Activated CD4-positive, alpha-beta T cell treated with anti-CD3 and anti-CD28 coated beads for 24 hours (primary cell): ENCODE data around the gene SLC9C1.

Experiments
- DNase-seq, 2 donors: peaks; one replicate each; pipeline ENCODE4 v3.0.0-alpha.2; 2020; ENCODE audit warnings: low read depth in 2 of 2

Gene SLC9C1

DNA sequence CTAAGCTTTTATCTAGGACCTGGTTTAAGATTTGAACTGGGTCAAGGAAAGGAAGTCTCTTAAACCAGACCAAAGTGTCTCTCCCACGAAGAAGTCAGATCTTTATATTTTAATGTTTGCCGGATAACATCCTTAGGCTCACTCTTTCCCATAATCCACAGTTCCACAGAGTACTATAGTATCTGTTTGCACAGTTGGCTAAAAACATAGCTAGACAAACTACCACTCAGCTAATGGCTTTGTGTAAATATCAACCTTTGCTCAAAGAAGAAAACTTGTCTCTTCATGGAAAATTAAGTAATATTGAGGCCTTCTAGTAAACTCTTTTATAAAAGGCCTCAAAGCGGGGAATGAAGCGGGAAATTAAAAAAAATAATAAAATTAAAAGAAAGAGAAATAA lies 13.5 kb upstream of the SLC9C1 start:
- no peak for DNase-seq

DNA sequence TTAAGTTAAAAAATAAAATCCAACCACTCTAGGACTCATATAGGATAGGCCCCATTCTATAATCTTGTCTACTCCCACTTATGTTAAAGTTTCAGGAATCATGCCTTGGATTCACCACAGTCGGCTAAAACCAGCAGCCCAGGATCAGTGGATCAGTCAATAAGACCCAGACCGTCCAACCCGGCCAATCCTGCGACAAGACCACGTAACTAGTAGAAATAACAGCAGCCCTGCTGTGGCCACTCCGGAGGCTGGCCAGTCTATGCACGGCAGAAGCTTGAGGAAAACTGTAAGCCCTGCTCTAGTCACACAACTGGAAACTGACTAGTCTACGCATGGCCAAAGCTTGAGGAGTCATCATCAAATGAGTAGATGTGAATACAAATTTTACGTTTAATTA lies 12.8 kb upstream of the SLC9C1 start:
- DNase-seq = no peak

DNA sequence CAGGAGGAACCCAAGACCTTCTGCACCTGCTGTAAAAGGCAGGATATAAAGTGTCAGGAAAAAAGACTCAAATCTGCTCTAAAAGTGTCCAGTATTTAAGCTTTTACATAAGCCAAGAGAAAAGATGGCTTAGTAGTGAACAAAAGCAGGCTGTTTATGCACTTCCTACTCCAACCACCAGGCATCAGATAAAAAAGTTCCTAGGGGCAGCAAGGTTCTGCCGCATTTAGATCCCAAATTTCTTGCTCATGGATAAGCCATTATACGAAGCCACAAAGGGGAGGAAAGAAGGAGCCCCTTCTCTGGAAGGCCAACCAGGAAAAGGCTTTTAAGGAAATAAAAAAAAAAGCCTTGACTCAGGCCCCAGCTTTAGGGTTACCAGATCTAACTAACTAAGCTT lies 10.6 kb upstream of the SLC9C1 start:
- no peak for DNase-seq

DNA sequence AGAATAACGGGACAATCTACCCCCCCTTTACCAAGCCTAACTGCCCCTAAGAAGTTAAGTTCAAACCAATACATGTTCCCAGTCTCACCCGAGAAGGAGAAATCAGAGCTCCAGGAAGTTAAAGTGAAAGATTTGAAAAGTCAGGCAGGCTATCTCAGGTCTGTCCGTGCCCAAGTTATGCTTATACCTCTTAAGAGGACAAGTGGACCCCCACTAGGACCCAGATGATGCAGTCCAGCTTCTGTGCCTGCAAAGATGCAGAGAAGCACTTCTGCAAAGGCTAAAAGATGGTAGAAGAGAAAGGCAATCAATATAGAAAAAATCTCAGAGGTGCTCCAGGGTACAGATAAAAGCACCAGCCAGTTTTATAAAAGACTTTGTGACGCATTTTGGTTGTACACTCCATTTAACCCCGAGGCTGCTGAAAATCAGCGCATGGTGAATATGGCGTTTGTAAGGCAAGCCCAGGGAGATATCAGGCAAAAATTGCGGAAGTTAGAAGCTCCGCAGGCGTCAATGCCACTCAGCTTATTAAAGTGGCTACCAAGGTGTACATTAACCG lies 9.8 kb upstream of the SLC9C1 start:
- no peak for DNase-seq

DNA sequence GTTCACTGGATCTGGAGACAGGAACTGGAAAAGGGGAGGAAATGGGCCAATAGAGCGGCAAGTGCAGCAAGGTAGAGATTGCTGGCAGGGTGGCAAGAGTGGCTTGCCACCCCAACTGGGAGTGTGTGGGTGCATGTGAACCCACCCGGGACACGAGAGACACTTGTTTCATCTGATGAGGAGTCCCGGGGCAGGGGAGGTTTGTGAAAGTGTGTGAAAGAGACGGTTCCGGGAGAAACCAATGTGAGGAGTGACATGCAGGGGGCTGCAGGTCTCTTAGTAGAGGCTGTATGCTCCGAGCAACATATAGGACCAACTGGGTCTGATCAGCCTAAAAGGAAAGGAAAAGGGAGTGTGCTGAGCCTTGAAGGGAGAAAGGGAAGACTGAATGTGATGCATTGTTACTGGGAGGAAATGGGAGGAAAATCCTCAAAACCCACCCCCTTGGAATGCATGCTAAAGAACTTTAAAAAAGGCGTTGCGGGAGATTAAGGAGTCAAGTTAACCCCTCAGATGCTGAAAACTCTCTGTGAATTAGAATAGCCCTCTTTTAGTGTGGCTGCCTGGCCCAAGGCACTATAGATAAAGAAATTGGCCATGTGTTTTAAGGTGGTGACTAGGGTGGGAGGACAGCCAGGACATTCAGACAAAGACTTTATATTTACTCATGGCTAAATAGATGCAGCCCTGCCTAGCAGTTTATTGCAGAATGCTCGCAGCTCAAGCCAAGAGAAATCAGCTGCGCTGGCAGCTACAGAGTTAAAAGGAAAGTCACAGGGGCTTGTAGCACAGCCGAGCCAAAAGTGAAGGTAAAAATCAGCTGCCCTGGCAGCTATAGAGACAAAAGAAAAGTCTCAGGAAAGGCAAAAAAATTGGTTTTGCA lies 9.1 kb upstream of the SLC9C1 start:
- no peak for DNase-seq

DNA sequence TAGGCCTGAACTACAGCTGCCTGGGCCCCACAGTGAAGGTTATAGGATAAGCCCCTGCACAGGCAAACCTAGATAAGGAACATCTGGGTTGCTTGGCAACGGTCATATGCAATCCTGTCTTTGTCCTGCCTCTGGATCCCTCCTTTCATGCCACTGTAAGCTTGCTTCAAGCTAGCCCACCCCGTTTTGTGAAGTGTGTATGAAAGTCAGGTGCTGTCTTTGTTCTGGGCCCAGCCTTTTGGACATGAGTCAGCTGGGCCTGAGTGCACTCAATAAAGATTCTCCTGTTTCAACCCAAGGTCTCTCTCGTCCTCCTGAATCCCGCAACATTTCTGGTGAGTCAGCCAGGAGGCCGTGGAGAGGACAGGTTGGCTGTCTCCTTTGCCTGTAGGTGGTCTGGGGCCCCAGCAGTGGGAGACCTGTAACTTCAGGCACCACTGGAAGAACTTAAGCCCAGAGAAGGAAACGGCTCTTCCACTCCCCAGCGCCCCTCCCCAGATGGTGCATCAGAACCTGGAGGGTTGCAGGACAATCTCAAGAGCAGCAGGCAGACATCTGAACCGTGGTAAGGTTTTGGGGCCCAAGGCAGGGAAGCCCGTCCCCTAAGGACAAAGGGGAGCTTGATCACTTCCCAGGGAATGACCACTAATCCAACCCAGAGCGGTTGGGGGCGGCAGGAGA lies 8.3 kb upstream of the SLC9C1 start:
- DNase-seq = no peak

DNA sequence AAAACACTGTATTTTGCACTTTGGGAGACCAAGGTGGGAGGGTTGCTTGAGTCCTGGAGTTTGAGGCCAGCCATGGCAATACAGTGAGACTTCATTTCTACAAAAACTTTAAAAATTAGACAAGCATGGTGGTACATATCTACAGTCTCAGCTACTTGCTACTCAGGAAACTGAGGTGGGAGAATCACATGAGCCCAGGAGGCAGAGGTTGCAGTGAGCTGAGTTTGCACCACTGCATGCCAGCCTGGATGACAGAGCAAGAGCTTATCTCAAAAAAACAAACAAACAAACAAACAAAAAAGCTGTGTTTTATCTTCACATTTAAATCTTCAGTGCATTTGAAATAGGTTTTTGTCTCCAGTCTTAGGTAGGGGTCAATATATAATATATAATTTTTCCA lies 4.8 kb upstream of the SLC9C1 start:
- no peak for DNase-seq

DNA sequence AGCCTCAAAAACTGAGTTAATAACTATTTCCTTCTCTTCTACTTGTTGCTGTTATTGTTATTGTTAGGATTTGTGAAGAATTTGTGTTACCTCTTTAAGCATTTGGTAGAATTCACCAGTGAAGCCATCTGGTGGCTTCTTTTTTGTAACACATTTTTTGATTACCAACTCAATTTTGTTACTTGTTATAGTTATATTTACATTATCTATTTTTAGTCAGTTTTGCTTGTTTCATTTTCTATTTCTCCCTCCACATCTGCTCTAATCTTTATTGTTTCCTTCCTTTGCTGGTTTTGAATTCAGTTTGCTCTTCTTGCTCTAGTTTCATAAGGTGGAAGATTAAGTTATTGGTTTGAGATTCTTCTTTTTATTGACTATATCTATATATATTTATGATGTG lies 3.7 kb upstream of the SLC9C1 start:
- DNase-seq = no peak

DNA sequence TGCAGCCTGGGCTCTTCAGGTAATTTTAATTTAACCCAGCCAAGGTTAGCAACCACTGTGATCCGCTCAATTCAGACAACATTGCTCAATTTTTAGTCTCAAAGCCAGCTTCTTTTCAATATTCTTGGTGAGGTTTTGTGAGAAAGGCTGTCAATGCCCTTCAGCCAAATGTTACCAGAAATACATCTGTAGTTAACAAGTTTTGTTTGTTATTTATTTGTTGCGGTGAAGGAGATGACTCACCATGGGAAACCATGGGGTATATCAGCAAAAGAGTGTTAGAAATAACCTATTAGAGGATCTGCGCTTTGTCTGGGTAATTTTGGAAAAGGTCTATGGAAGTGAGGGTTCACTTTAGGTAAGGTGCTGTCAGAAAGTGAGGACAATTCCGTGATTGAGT lies 5.0 kb downstream of the SLC9C1 start:
- DNase-seq = no peak

DNA sequence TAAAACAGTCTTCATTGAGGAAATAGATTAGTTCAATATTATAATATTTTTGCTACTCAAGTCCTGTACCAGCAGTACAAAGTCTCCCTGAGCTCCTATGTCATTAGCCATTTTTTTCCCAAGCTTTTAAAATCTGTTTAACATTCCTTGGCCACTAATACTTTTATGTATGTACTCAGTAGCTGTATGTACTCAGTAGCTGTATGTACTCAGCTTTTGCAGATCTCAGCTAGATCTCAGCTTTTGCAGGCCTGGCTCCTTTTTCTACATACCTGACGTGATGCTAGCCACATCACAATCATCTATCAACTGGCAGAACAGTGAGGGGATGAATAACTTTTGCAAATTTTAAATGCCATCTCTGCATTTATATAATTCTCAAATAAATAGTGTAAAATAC lies 13.8 kb downstream of the SLC9C1 start:
- no peak for DNase-seq

DNA sequence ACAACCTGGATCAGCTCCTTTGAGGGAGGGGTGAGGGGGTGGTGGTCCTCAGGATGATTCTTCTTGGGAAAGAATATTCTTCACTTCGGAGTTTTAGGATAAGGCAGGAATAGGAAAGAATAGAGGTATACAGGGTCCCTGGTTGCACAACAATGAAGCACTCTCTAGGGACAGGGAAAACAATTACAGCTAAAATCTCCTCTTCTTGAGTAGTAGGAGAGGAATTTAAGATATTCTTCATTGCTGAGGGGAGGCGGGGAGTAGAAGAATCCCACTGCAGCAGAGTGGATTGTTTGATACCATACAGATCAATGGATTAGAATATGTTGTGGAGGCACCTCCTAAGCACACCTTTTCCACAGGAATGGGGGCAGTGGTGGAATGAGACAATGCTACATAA lies 20.5 kb downstream of the SLC9C1 start:
- DNase-seq = no peak

DNA sequence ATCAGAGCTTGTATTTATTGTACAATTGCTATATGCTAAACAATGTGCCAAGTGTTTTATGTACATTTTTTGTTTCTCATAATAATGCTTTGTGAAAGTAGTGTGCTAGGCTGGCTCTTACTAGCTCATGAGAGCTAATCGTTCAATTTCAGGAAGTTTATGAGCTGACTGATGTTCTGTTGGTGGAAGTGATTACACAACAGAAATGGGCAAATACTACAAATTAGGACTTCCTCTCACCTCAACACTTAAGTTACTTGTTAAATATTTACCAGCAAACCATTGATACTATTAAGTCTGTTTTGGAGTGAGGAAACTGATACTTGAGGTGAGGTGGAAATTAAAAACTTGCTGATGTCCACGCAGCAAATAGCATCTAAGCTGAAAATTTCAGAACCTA lies 32.3 kb downstream of the SLC9C1 start:
- no peak for DNase-seq

DNA sequence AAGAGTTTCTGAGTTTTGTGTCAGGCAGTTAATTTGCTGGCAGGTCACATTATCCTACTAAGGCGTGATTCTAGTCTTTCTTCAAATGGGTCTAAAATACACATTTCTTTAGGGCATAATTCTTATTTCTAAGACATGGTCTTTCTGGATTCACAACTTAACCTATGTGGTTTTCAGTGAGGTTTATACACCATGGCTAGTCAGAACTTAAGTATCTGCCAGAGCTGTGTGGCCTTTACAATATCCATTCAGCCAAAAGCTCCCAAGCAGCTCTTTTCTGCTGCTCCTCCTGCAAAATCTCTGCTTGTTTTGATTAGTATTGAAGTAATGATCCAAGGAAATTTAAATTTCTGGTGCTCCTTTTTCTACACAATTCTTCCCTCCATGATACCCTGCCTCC lies 33.5 kb downstream of the SLC9C1 start:
- DNase-seq = no peak

DNA sequence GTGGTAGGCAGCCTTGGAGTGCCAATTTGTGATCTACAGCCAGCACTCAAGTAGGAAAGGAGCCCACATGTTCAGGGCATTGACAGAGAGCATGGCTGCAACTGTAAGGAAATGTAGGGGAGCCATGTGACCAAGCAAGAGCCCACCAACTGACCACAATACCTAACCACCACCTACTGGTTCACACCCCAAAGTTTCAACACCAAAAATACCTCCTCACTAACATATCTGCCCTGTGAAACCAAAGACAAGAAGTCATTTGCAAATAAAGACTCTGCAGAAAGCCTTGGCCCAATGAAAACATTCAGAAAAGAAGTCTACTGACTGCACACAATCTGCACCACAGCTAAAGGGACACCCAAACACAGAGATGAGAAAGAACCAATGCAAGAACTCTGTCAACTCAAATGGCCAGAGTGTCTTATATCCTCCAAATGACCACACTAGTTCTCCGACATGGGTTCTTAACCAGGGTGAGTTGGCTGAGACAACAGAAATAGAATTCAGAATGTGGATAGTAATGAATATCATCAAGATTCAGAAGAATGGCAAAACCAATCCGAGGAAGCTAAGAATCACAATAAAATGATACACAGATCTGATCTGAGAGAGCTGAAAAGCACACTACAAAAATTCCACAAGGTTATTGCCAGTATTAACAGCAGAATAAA lies 40.6 kb downstream of the SLC9C1 start:
- DNase-seq = no peak

DNA sequence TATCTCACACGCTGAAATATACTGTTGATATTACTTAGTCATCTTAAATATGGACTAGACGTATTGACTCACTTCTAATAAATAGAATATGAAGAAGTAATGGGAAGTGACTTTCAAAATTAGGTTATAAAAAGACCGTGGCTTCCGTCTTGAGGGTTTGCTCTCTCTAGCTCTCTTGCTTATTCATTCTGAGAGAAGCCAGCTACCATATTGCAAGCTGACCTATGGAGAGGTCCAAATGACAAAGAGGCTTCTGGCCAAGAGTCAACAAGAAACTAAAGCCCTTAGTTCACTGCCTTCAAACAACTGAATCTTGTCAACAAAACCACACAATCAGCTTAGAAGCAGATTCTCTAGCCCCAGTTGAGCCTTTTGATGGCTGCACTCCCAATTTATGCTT lies 46.1 kb downstream of the SLC9C1 start:
- no peak for DNase-seq

DNA sequence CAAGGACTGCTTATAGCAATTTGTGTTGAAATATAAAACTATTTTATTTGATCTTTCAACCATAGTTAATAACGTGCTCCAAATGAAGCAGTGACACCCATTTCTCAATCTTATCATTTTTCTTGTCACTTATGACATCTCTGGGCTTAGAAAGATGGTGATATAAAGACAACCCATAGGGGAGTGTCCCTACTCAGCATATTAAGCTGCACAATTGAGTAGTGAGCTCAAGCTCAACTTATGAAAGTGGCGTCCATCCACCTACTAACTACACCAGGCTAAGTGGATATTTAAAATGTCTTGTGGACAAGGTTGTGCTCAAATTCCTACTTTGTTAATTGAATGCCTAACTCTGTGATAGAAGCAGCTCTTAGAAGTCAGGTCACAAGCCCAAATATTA lies 46.7 kb downstream of the SLC9C1 start:
- no peak for DNase-seq

DNA sequence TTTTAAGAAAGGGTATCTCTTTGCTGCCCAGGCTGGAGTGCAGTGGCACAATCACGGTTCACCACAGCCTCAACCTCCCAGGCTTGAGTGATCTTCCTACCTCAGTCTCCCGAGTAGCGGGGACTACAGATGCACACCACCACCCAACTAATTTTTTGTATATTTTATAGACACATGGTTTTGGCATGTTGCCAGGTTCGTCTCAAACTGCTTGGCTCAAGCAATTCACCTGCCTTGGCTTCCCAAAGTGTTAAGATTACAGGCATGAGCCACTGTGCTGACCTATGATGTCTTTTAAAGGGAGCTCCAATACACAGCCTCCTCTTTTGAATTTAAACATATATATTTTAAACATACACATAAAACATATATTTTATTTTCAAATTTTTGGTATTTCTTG lies 60.9 kb downstream of the SLC9C1 start:
- DNase-seq = no peak

DNA sequence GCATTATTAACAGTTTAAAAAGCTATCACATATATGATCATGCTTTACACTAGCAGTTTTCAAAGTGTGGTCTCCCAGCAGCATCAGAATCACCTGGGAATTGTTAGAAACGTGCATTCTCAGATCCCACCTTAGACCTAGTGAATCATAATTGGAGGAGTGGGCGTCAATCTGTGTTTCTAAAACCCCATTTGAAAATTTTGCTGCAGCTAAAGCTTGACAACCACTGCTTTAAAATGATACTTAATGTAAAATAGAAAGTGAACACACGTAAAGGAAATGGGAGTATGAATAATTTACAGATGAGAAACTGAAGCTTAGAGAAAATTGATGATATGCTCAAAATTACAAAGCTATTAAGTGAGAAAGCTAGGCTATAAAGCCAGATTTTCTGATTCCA lies 62.3 kb downstream of the SLC9C1 start:
- DNase-seq = no peak

DNA sequence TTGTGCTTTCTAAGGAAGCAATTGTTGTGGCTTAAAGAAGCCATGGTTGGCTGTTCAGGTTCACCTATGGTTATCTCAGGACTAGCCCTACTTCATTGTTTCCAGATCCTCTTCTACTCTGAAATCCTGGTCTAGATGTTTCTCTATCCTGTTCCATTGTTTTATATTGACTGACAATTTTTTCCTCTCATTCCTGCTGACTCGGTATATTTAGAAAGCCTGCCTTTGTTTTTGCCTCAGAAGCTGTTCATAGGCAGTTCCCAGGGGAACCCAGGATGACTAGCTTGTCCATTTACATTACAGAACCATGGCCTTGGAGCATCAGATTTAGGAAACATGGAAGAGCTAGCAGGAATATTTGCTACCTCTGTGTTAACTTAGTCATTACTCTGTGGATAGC lies 64.0 kb downstream of the SLC9C1 start:
- no peak for DNase-seq

DNA sequence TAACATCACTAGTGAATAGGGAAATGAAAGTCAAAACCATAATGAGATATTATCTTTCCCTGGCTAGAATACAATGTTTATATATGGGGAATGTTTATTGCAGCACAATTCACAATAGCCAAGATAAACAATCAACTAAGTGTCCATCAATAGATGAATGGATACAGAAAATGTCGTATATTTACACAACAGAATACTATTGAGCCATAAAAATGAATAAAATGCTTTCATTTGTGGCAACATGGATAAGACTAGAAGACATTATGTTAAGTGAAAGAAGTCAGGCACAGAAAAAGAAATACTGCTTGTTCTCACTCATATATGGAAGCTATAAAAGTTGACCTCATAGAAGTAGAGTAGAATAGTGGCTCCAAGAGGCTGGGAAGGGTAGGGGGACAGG lies 65.2 kb downstream of the SLC9C1 start:
- no peak for DNase-seq

DNA sequence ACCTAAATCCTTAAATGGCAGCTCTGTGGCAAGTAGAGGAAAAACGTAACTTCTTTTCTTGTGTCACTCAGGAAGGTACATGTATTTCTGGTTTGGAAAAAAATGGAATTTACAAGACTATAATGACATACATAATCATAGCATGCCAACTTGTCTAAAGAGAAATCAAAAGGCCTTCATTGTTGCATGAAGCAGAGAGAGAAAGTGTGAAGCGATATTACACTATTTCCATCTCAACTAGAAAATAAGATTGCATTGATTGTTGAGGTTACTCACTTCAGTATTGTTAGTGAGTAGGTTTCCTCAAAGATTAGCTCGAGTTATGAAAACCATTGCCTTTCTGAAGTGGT lies 93.7 kb downstream of the SLC9C1 start:
- DNase-seq = no peak

DNA sequence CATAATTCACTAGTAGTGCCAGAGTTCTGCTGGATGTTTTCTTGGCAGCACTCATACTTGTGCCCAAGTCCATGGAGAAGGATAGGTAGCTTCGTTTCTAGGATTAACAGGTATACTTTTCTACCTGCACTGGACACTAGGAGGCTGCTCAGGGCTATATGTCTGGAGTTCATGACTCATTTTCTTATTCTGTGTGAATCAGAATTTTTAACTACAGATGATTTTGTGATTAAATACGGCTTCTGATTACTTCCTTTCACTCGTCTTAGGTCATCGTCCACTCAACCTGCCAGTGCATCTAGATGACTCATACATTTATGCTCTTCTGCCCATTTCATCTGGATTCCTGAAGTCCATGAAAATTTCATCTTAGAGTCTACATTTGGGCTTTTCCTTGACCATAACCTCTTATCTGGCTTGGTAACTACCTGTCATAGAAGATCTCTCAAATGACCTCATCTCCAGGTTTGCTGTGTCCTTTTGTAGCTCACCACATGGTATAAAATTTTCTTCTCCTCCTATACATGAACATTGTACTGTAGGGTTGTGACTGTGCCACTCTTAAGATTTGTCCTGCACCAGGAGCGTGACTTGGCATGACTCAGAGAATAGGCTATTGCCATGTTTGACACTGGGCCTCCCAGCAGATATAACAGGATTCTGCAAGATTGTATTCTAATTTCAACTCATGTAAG lies 94.2 kb downstream of the SLC9C1 start:
- no peak for DNase-seq
